Measurements from ENCODE around the gene ZBTB7C. TPM values are rescaled to one million over a fixed set of nuclear protein-coding genes. Genes with fewer than 3 reads are reported as not detected.

The ZBTB7C gene
- total and polyA plus RNA-seq, 10 of the 15 experiments (the other 5 are each of a cell fraction or from before 2014, with no cell fraction given), result under 0.01 to 0.08 (median 0.01) TPM; not detected in 7

DNA sequence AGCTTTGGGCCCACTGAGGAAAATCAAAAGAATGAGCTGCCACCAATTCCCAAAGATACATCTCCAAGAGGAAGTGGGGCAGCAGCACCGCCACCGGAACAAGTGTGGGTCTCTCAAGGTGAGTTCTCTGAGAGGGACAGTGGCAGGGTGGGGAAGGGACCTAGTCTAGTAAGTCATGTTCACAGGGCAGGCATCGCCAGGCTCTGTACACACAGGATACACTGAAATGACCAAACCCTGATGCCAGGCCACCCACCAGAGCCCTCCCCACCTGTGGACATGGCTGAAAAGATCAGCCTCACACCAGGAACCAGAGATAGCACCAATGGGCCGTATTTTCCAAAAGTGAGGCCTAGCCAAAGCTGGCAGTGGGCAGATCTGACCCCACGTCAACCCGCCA is 370.5 kb downstream of the ZBTB7C start:
- Histone ChIP-seq H2AFZ (ENCODE audit: control insufficient read depth, low read depth, low read length) (no peak overlapping the region), H3K79me2 (ENCODE audit: control insufficient read depth, insufficient read depth, low read length) (no peaks in the 10 kb centered on the region), H3K27ac (ENCODE audit: control insufficient read depth, insufficient read depth) (no peak overlapping the region), H3K9me3 (replicated peaks; ENCODE audit: control insufficient read depth, insufficient read depth, low read length) (no peaks in the 10 kb centered on the region), H3K9ac (ENCODE audit: control insufficient read depth, insufficient read depth, low read length) (no peak overlapping the region), H4K20me1 (ENCODE audit: control insufficient read depth, insufficient read depth) (no peaks in the 10 kb centered on the region), H3K36me3 (ENCODE audit: control insufficient read depth in 2 of 2, insufficient read depth in 2 of 2, low read length in 1 of 2) (no peaks in the 10 kb centered on the region), H3K4me1 (ENCODE audit: control insufficient read depth, insufficient read depth, low read length) (no peaks in the 10 kb centered on the region), H3K4me3 (no peak overlapping the region), H3K4me2 (ENCODE audit: control insufficient read depth, insufficient read depth) (no peak overlapping the region), H3K27me3 (replicated peaks in 1 of 2; ENCODE audit: control insufficient read depth in 2 of 2, insufficient read depth in 2 of 2, low read length in 1 of 2) (peaks cover 0 to 3% of the 10 kb centered on the region in 2 experiments; a peak in 3 of 4 replicates)
- DNase-seq (ENCODE audit: low read depth, low spot score), result no peak
- BruUV-seq (replicated peaks), result no TSS peak
- FAIRE-seq, result no peak
- TF ChIP-seq POU2F2 (IDR thresholded peaks at IDR 0.05; ENCODE audit: borderline replicate concordance, low read depth, low read length), result no peak
- TF ChIP-seq MTA2 (IDR thresholded peaks at IDR 0.05; ENCODE audit: low read depth), result no peak
- no peak for TF ChIP-seq RB1 (IDR thresholded peaks at IDR 0.05; ENCODE audit: borderline replicate concordance)
- TF ChIP-seq, protein P1, sequence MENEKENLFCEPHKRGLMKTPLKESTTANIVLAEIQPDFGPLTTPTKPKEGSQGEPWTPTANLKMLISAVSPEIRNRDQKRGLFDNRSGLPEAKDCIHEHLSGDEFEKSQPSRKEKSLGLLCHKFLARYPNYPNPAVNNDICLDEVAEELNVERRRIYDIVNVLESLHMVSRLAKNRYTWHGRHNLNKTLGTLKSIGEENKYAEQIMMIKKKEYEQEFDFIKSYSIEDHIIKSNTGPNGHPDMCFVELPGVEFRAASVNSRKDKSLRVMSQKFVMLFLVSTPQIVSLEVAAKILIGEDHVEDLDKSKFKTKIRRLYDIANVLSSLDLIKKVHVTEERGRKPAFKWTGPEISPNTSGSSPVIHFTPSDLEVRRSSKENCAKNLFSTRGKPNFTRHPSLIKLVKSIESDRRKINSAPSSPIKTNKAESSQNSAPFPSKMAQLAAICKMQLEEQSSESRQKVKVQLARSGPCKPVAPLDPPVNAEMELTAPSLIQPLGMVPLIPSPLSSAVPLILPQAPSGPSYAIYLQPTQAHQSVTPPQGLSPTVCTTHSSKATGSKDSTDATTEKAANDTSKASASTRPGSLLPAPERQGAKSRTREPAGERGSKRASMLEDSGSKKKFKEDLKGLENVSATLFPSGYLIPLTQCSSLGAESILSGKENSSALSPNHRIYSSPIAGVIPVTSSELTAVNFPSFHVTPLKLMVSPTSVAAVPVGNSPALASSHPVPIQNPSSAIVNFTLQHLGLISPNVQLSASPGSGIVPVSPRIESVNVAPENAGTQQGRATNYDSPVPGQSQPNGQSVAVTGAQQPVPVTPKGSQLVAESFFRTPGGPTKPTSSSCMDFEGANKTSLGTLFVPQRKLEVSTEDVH (IDR thresholded peaks at IDR 0.05; ENCODE audit: low read depth, partially characterized antibody), result no peak
- TF ChIP-seq KDM1A (IDR thresholded peaks at IDR 0.05; ENCODE audit: borderline replicate concordance), result no peak
- no peak for TF ChIP-seq NR2C1 (IDR thresholded peaks at IDR 0.05)
- SMC1A ChIA-PET (ENCODE audit: uncharacterized antibody, unreplicated experiment), result no interaction called here
- WGBS (ENCODE audit: insufficient coverage, insufficient replicate concordance, low lambda C conversion rate, missing lambda C conversion rate), result 48% methylated on average over 6 of the region's 6 CpGs
- intact Hi-C loops (cut with micrococcal nuclease; ENCODE audit: unreplicated experiment), result no loop called here
- no peak for ATAC-seq
- CTCF ChIA-PET, result interaction anchor here (1.1 kb wide), 1 partner anchor 406 kb away, joined by 4 read pairs; no protein-coding TSS in a partner anchor
- POLR2A ChIA-PET, result no interaction called here
- in situ Hi-C loops (cut with MboI), result no loop called here
- RAD21 ChIA-PET (ENCODE audit: unreplicated experiment), result no interaction called here

All from GM12878 (cell line).